ENCODE data around the gene TAF4. TPM values are rescaled to one million over a fixed set of nuclear protein-coding genes. Genes with fewer than 3 reads are reported as not detected.

The TAF4 gene
- total RNA-seq, 4 donors from 2014 or later: 6.2 to 37.6 (median 10.7) TPM

- intact Hi-C loops (cut with DNase I; ENCODE audit: low total_unique reads): loop anchor here (10.0 kb wide), 1 partner anchor 63 kb away; the partner anchor contains the start of gene LSM14B
- no peak for DNase-seq
- Histone ChIP-seq H3K27me3 (no peaks in the 10 kb centered on the region), H3K36me3 (no peaks in the 10 kb centered on the region), H3K4me1 (peaks cover 0 to 19% of the 10 kb centered on the region in 2 donors), H3K4me3 (no peak overlapping the region), H3K9me3 (no peaks in the 10 kb centered on the region), H3K27ac (no peak overlapping the region)
- TF ChIP-seq POLR2A (IDR thresholded peaks at IDR 0.05): no peak
- TF ChIP-seq, protein P1, sequence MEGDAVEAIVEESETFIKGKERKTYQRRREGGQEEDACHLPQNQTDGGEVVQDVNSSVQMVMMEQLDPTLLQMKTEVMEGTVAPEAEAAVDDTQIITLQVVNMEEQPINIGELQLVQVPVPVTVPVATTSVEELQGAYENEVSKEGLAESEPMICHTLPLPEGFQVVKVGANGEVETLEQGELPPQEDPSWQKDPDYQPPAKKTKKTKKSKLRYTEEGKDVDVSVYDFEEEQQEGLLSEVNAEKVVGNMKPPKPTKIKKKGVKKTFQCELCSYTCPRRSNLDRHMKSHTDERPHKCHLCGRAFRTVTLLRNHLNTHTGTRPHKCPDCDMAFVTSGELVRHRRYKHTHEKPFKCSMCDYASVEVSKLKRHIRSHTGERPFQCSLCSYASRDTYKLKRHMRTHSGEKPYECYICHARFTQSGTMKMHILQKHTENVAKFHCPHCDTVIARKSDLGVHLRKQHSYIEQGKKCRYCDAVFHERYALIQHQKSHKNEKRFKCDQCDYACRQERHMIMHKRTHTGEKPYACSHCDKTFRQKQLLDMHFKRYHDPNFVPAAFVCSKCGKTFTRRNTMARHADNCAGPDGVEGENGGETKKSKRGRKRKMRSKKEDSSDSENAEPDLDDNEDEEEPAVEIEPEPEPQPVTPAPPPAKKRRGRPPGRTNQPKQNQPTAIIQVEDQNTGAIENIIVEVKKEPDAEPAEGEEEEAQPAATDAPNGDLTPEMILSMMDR (IDR thresholded peaks at IDR 0.05): no peak
Observed at GRCh38 chr20:62061851-62062423, 3.7 kb downstream of the TAF4 start.

GRCh38 chr20:62060631-62061541 lies 4.8 kb downstream of the TAF4 start:
- peaks cover 0 to 19% of the 10 kb centered on the region in 2 donors for H3K4me1 ChIP-seq
- H3K4me3 ChIP-seq: no peak overlapping the region
- H3K27me3 ChIP-seq: no peaks in the 10 kb centered on the region
- no peak for TF ChIP-seq POLR2A (IDR thresholded peaks at IDR 0.05)
- TF ChIP-seq, protein P1 (IDR thresholded peaks at IDR 0.05): no peak
- H3K27ac ChIP-seq: no peak overlapping the region
- intact Hi-C loops (cut with DNase I; ENCODE audit: low total_unique reads): loop anchor here (10.0 kb wide), 1 partner anchor 64 kb away; the partner anchor contains the start of gene LSM14B
- H3K36me3 ChIP-seq: no peaks in the 10 kb centered on the region
- H3K9me3 ChIP-seq: no peaks in the 10 kb centered on the region
- DNase-seq: no peak

DNA sequence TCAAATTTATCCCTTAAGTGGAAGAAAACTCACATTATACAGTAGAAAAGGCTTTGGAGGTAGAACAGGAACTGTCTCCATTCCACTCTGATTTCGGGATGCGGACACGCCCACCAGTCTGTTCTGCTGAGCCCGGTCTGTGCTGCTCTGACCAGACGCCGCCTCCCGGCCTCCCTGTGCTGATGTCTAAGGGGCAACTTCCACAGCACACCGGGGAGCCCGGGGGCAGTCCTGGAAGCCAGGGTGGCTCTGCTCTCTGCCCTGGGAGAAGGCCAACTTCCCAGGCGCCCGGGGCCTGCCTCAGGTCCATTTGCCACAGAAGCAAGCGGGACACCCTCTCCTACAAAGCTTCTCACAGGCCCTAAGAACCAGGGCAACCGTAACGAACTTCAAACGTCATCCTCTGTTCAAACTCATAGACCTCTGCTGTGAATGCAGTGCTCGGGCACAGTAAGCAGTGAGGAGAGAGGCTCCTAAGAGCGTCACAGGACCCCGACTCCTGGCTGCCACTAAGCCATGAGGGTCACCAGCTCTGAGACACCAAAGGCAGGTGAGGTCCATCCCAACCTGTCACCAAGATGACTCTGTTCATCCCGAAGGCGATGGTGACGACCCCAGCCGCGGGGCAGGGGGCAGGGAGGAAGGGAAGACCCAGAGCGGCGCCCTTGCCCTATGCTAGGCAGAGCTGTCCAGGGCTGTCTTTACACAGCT lies 5.6 kb downstream of the TAF4 start:
- peaks cover 0 to 19% of the 10 kb centered on the region in 2 donors for H3K4me1 ChIP-seq
- H3K36me3 ChIP-seq: no peaks in the 10 kb centered on the region
- no peak for TF ChIP-seq POLR2A (IDR thresholded peaks at IDR 0.05)
- TF ChIP-seq, protein P1 (IDR thresholded peaks at IDR 0.05): no peak
- H3K9me3 ChIP-seq: no peaks in the 10 kb centered on the region
- H3K4me3 ChIP-seq: no peak overlapping the region
- no peak for DNase-seq
- intact Hi-C loops (cut with DNase I; ENCODE audit: low total_unique reads): loop anchor here (10.0 kb wide), 1 partner anchor 65 kb away; the partner anchor contains the start of gene LSM14B
- H3K27me3 ChIP-seq: no peaks in the 10 kb centered on the region
- H3K27ac ChIP-seq: no peak overlapping the region

DNA sequence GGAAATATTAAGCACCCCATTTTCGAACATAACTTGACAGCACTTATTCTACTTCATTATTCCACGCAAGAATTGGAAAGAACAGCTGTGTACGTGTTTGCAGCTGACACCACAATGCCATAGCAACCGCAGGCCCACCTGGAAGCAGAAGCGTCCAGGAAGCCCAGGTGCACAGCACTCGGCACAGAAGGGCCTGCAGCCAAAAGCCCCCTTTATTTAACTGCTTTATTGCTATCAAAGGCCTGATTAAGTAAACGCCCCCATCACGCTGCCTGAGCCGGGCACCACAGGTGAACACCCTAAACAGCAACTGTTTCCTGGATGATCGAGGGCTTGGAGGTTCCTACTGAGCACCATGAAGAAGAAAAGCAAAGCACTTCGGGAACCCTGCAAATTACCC lies 6.3 kb downstream of the TAF4 start:
- no peak overlapping the region for H3K27ac ChIP-seq
- TF ChIP-seq, protein P1 (IDR thresholded peaks at IDR 0.05): no peak
- no peak for TF ChIP-seq POLR2A (IDR thresholded peaks at IDR 0.05)
- no peak for DNase-seq
- no peaks in the 10 kb centered on the region for H3K36me3 ChIP-seq
- no peaks in the 10 kb centered on the region for H3K9me3 ChIP-seq
- H3K4me3 ChIP-seq: no peak overlapping the region
- intact Hi-C loops (cut with DNase I; ENCODE audit: low total_unique reads): no loop called here
- H3K4me1 ChIP-seq: peaks cover 0 to 18% of the 10 kb centered on the region in 2 donors
- no peaks in the 10 kb centered on the region for H3K27me3 ChIP-seq
